Right lobe of liver (tissue), 4 donors: ENCODE measurements around the gene C17orf100.

Source experiments
- CTCF ChIP-seq, 4 donors: fragments of 200-600 bp in 3 of 4; fragments of 450-650 bp in 1 of 4; IDR thresholded peaks; one replicate each; pipeline versions ENCODE4 v1.5.1 to v1.8.0; 2016 to 2022; ENCODE audit warnings: antibody characterized with exemption in 4 of 4, mild to moderate bottlenecking in 2 of 4
- POLR2A ChIP-seq: fragments of 450-650 bp; IDR thresholded peaks from one replicate; pipeline ENCODE4 v1.6.1; 2017; ENCODE audit warnings: antibody characterized with exemption, mild to moderate bottlenecking
- donor health status: DM: no; HTN: no; CAD: no.
- donor health status: DM: no; HTN: no; CAD: no.
- donor health status: DM: no; HTN: yes; CAD: no.

GRCh38 chr17:6639014-6639585, 12.5 kb upstream of the C17orf100 start:
- TF ChIP-seq CTCF (IDR thresholded peaks at IDR 0.05) (no peak), POLR2A (no peak)
